Mesothelial cell of epicardium (in vitro differentiated cells): ENCODE data around the gene BID. TPM values are rescaled to one million over a fixed set of nuclear protein-coding genes. Genes with fewer than 3 reads are reported as not detected.

Experiments used
- DNase-seq, 2 experiments: peaks; one replicate each; pipeline ENCODE4 v3.0.0; 2021; ENCODE audit warnings: low spot score in 2 of 2; ENCODE audit not compliant: unreplicated experiment in 2 of 2
- H3K27ac Mint-ChIP-seq: 2 replicates; pipeline ENCODE4 v1.8.0; 2021; ENCODE audit warnings: mixed read lengths
- H3K27me3 Mint-ChIP-seq: 2 replicates; pipeline ENCODE4 v1.8.0; 2021; ENCODE audit warnings: low read depth, mixed read lengths
- H3K36me3 Mint-ChIP-seq: 2 replicates; pipeline ENCODE4 v1.8.0; 2021; ENCODE audit warnings: mixed read lengths
- H3K4me1 Mint-ChIP-seq: 2 replicates; pipeline ENCODE4 v1.8.0; 2021; ENCODE audit warnings: mixed read lengths
- H3K4me3 Mint-ChIP-seq: 2 replicates; pipeline ENCODE4 v1.8.0; 2021; ENCODE audit warnings: mild to moderate bottlenecking, moderate library complexity, mixed read lengths
- H3K9me3 Mint-ChIP-seq: 2 replicates; pipeline ENCODE4 v1.8.0; 2021; ENCODE audit warnings: mixed read lengths
- total RNA-seq: library from RNA; stranded (reverse); gene quantifications from 3 replicates; pipeline ENCODE4 v1.2.1, GENCODE V29; 2021
- TF ChIP-seq, protein P1 (sequence below): fragments of 200-600 bp; sonication (generic); IDR thresholded peaks from one replicate; pipeline ENCODE4 v1.5.0; 2021; ENCODE audit warnings: antibody characterized with exemption; ENCODE audit not compliant: unreplicated experiment

The BID gene
- total RNA-seq, 1 donor from 2014 or later: 29.9 TPM

DNA sequence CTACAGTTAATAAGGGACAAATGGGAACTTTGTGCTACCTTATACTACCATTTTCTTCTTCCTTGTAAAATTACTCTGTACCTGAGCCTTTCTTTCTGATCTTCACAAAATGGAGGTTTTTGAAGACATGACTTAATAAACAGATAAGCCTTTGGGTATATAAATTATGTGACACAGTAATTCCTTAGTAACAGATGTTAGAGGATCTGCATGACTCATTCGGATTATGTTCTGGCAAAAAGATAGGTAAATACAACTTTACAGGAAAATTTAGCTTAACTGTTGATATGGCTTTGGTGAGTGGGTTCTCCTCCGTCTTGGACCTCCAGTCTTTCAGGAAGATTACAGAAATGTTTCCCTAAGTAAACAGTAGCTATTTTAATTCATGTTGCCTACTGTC, 61.8 kb downstream of the BID start:
- peaks cover 18% of the 10 kb centered on the region for H3K4me1 Mint-ChIP-seq
- no peaks in the 10 kb centered on the region for H3K9me3 Mint-ChIP-seq
- no peak overlapping the region for H3K27ac Mint-ChIP-seq
- H3K36me3 Mint-ChIP-seq: peaks cover 5% of the 10 kb centered on the region
- no peak overlapping the region for H3K4me3 Mint-ChIP-seq
- DNase-seq: no peak
- H3K27me3 Mint-ChIP-seq: no peaks in the 10 kb centered on the region
- TF ChIP-seq, protein P1, sequence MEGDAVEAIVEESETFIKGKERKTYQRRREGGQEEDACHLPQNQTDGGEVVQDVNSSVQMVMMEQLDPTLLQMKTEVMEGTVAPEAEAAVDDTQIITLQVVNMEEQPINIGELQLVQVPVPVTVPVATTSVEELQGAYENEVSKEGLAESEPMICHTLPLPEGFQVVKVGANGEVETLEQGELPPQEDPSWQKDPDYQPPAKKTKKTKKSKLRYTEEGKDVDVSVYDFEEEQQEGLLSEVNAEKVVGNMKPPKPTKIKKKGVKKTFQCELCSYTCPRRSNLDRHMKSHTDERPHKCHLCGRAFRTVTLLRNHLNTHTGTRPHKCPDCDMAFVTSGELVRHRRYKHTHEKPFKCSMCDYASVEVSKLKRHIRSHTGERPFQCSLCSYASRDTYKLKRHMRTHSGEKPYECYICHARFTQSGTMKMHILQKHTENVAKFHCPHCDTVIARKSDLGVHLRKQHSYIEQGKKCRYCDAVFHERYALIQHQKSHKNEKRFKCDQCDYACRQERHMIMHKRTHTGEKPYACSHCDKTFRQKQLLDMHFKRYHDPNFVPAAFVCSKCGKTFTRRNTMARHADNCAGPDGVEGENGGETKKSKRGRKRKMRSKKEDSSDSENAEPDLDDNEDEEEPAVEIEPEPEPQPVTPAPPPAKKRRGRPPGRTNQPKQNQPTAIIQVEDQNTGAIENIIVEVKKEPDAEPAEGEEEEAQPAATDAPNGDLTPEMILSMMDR: no peak

DNA sequence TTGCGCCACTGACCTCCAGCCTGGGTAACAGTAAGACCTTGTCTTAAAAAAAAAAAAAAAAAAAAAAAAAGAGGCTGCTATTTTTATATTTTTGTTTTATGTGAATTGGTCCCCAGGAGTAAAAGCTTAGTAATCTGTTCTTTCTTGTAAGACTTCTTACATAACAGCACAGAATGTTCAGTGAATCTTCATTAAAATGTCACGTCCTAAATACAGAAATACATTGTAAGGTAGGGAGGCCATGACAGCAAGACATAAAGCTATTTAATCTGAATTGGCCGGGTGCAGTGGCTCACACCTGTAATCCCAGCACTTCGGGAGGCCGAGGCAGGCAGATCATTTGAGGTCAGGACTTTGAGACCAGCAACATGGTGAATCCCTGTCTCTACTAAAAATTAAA, 64.2 kb downstream of the BID start:
- Mint-ChIP-seq H3K4me1 (peaks cover 34% of the 10 kb centered on the region), H3K4me3 (no peak overlapping the region), H3K36me3 (peaks cover 11% of the 10 kb centered on the region), H3K27me3 (no peaks in the 10 kb centered on the region), H3K9me3 (no peaks in the 10 kb centered on the region), H3K27ac (no peak overlapping the region)
- no peak for DNase-seq
- TF ChIP-seq, protein P1: no peak

DNA sequence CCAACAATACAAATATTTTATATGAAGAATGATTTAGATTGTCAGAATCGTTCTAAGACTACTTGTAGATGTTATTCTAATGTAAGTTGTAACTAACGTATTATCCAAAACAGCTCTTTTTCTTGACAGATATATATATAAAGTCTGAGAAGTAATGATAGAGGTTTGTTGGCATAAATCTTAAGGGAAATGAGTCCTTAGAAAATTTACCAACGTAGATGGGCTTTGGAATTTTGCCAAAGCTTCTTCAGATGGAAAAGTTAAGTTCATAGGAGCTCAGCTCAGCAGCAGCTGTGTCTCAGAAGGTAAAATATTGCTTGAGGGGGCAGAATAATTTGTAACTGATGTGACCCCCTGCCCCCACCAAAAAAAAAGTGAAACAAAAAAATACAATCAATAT, 66.7 kb downstream of the BID start:
- Mint-ChIP-seq H3K27ac (peak overlapping the region; percentile 56), H3K9me3 (no peaks in the 10 kb centered on the region), H3K4me3 (no peak overlapping the region), H3K27me3 (no peaks in the 10 kb centered on the region), H3K4me1 (peaks cover 30% of the 10 kb centered on the region), H3K36me3 (peaks cover 20% of the 10 kb centered on the region)
- DNase-seq: no peak
- TF ChIP-seq, protein P1: no peak

DNA sequence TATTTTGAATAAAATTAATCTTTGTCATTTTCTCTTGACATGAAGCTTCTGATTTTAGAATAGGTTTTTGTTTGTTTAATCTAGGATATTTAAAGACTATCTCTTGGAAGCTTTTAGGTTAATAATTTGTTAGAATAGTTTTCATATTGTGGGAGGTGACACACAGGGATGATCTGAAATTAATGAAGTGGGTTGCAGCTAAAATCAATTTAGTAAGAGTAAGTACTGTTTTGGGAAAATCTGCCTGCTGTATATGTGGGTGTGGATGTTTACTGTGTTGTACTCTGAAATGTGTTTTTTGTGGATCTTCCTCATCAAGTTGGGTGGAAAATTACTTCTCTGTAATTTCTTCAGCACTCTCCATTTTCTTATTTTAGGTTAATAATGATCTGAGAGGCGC, 67.3 kb downstream of the BID start:
- H3K27me3 Mint-ChIP-seq: no peaks in the 10 kb centered on the region
- peaks cover 20% of the 10 kb centered on the region for H3K36me3 Mint-ChIP-seq
- TF ChIP-seq, protein P1: no peak
- peaks cover 25% of the 10 kb centered on the region for H3K4me1 Mint-ChIP-seq
- no peak for DNase-seq
- H3K27ac Mint-ChIP-seq: peak overlapping the region; percentile 40
- no peak overlapping the region for H3K4me3 Mint-ChIP-seq
- no peaks in the 10 kb centered on the region for H3K9me3 Mint-ChIP-seq

DNA sequence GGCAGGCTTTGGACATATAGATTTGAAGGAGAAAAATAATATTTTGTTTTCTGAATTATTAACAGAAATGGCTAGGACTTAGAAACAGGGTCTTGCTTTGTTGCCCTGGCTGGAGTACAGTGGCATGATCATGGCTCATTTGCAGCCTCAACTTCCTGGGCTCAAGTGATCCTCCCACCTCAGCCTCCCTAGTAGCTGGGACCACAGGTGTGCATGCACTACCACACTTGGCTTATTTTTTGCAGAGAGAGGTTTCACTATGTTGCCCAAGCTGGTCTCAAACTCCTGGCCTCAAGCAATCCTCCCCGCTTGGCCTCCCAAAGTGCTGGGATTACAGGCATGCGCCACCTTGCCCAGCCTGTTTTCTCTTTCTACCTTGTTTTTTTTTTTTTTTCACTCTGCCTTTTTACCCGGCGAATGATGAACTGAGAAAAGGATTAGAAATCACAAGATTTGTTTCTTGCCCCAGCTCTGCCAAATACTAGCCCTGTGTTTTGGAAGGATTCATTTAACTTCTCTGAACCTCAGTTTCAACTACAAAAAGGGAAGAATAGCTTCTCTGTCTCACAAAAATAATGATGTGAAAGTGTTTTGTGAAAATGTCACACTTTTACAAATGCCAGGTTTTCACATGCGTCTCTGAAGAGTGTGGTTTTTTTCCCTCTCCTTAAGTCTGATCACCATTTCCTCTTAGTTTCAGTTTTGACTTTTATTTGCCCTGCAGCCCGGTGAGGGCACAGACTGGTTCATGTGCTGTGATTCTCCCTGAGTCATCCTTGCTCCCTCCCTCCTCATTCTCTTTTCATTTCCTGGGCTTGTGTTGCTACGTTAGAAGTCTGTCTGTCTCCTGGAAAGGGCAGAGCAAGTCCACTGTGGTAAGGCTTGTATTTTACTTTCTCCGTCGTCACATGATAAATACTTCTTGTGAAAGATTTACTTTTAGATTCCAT, 68.0 kb downstream of the BID start:
- Mint-ChIP-seq H3K36me3 (peaks cover 20% of the 10 kb centered on the region), H3K9me3 (no peaks in the 10 kb centered on the region), H3K4me1 (peaks cover 23% of the 10 kb centered on the region), H3K27me3 (no peaks in the 10 kb centered on the region), H3K4me3 (no peak overlapping the region), H3K27ac (peak overlapping the region; percentile 83)
- TF ChIP-seq, protein P1: no peak
- no peak for DNase-seq
